ENCODE results near the gene ATP7A.
"Not testable (repeated sequence)": the region's sequence is repeated elsewhere in the genome, so short reads cannot be mapped to it uniquely, and the experiment has no call there.

ATP7A gene

GRCh38 chrX:78035061-78035460 is 124.6 kb downstream of the ATP7A start:
- DNase-seq (ENCODE audit: low spot score): no peak

- no peak for DNase-seq (ENCODE audit: low spot score)
Observed at GRCh38 chrX:78037881-78038280, 127.4 kb downstream of the ATP7A start.

- no peak for DNase-seq (ENCODE audit: low spot score)
Observed at GRCh38 chrX:78042601-78043000, 132.1 kb downstream of the ATP7A start.

- no peak for DNase-seq (ENCODE audit: low spot score)
Observed at GRCh38 chrX:78046362-78046761, 135.9 kb downstream of the ATP7A start.

GRCh38 chrX:78048052-78048451 is 137.6 kb downstream of the ATP7A start:
- DNase-seq (ENCODE audit: low spot score): no peak

- no peak for DNase-seq (ENCODE audit: low spot score)
Observed at GRCh38 chrX:78063687-78064086, 153.2 kb downstream of the ATP7A start.

- no peak for DNase-seq (ENCODE audit: low spot score)
Observed at GRCh38 chrX:78064152-78064551, 153.7 kb downstream of the ATP7A start.

GRCh38 chrX:78064698-78065601 is 154.5 kb downstream of the ATP7A start:
- DNase-seq (ENCODE audit: low spot score): not testable (repeated sequence)

- DNase-seq (ENCODE audit: low spot score): no peak
Observed at GRCh38 chrX:78066110-78066509, 155.6 kb downstream of the ATP7A start.

- DNase-seq (ENCODE audit: low spot score): no peak
Observed at GRCh38 chrX:78071331-78071730, 160.8 kb downstream of the ATP7A start.

GRCh38 chrX:78073147-78074077 is 162.9 kb downstream of the ATP7A start:
- not testable (repeated sequence) for DNase-seq (ENCODE audit: low spot score)

- DNase-seq (ENCODE audit: low spot score): no peak
Observed at GRCh38 chrX:78074088-78074487, 163.6 kb downstream of the ATP7A start.

GRCh38 chrX:78075787-78076389 is 165.4 kb downstream of the ATP7A start:
- no peak for DNase-seq (ENCODE audit: low spot score)

- DNase-seq (ENCODE audit: low spot score): not testable (repeated sequence)
Observed at GRCh38 chrX:78081413-78081812, 170.9 kb downstream of the ATP7A start.

GRCh38 chrX:78092296-78092695 is 181.8 kb downstream of the ATP7A start:
- DNase-seq (ENCODE audit: low spot score): peak; percentile 21

- no peak for DNase-seq (ENCODE audit: low spot score)
Observed at GRCh38 chrX:78098108-78098507, 187.6 kb downstream of the ATP7A start.

Small RNA genes within 50 kb of the gene (small RNA-seq; reads per million reads assigned to genes)
- 0 reads per million in 2 experiments for gene RN7SL460P
